MG63 (cell line): ENCODE data around the gene KRTAP6-1. TPM values are rescaled to one million over a fixed set of nuclear protein-coding genes. Genes with fewer than 3 reads are reported as not detected.

Source experiments
- DNase-seq: peaks from one replicate; pipeline ENCODE4 v3.0.0-alpha.2; 2020
- H3K27me3 ChIP-seq: fragments of 250-450 bp; sonication (Bioruptor Pico); 2 replicates; pipeline ENCODE4 v1.5.1; 2020; ENCODE audit warnings: mild to moderate bottlenecking, moderate library complexity
- H3K36me3 ChIP-seq: fragments of 250-450 bp; sonication (Bioruptor Pico); 2 replicates; pipeline ENCODE4 v1.5.1; 2020; ENCODE audit warnings: mild to moderate bottlenecking, moderate library complexity
- H3K4me3 ChIP-seq: fragments of 250-450 bp; sonication (Bioruptor Pico); 2 replicates; pipeline ENCODE4 v1.5.1; 2020; ENCODE audit warnings: mild to moderate bottlenecking, moderate library complexity
- H3K9me3 ChIP-seq: fragments of 250-450 bp; sonication (Bioruptor Pico); 2 replicates; pipeline ENCODE4 v1.5.1; 2020; ENCODE audit warnings: mild to moderate bottlenecking, moderate library complexity
- total RNA-seq: library from RNA; depleted of rRNA; stranded (reverse); fragments of >200 nt; shearing (Covaris generic); gene quantifications from 2 replicates; pipeline ENCODE4 v1.2.3, GENCODE V29; 2014; ENCODE audit warnings: low replicate concordance; rRNA removed

The KRTAP6-1 gene
- total RNA-seq, 1 experiment from 2014 or later, result not detected

- no peak within 1 kb of the TSS for H3K4me3 ChIP-seq
- H3K9me3 ChIP-seq, result no peaks in the 10 kb centered on the region
- no peaks in the 10 kb centered on the region for H3K27me3 ChIP-seq
- H3K36me3 ChIP-seq, result no peaks in the 10 kb centered on the region
- DNase-seq, result no peak
These were observed 21.6 kb downstream of the KRTAP6-1 start, which contains the start of gene KRTAP6-3 for GRCh38 chr21:30592140-30592539. TSS of gene KRTAP6-3 (plus strand) at chr21:30592440. CDS start at chr21:30592446, 6 bp downstream.

GRCh38 chr21:30590297-30590696 lies 23.4 kb downstream of the KRTAP6-1 start, which contains the start of gene KRTAP22-2:
TSS of gene KRTAP22-2 (minus strand) at chr21:30590397.
- H3K9me3 ChIP-seq, result no peaks in the 10 kb centered on the region
- DNase-seq, result no peak
- no peak within 1 kb of the TSS for H3K4me3 ChIP-seq
- H3K27me3 ChIP-seq, result no peaks in the 10 kb centered on the region
- H3K36me3 ChIP-seq, result no peaks in the 10 kb centered on the region

- H3K9me3 ChIP-seq, result no peaks in the 10 kb centered on the region
- H3K4me3 ChIP-seq, result no peak overlapping the region
- H3K27me3 ChIP-seq, result no peaks in the 10 kb centered on the region
- no peak for DNase-seq
- H3K36me3 ChIP-seq, result no peaks in the 10 kb centered on the region
These were observed 30.9 kb downstream of the KRTAP6-1 start for GRCh38 chr21:30582870-30583269.

GRCh38 chr21:30580132-30580531 lies 33.6 kb downstream of the KRTAP6-1 start:
- H3K36me3 ChIP-seq, result no peaks in the 10 kb centered on the region
- no peak overlapping the region for H3K4me3 ChIP-seq
- H3K27me3 ChIP-seq, result no peaks in the 10 kb centered on the region
- H3K9me3 ChIP-seq, result no peaks in the 10 kb centered on the region
- no peak for DNase-seq

GRCh38 chr21:30579346-30579745 lies 34.4 kb downstream of the KRTAP6-1 start:
- no peak for DNase-seq
- H3K27me3 ChIP-seq, result no peaks in the 10 kb centered on the region
- H3K4me3 ChIP-seq, result no peak overlapping the region
- no peaks in the 10 kb centered on the region for H3K9me3 ChIP-seq
- H3K36me3 ChIP-seq, result no peaks in the 10 kb centered on the region

- H3K9me3 ChIP-seq, result no peaks in the 10 kb centered on the region
- DNase-seq, result no peak
These were observed 36.0 kb downstream of the KRTAP6-1 start for GRCh38 chr21:30577766-30578165.

GRCh38 chr21:30567617-30568016 lies 46.1 kb downstream of the KRTAP6-1 start:
- Histone ChIP-seq H3K4me3 (no peak overlapping the region), H3K9me3 (no peaks in the 10 kb centered on the region), H3K27me3 (no peaks in the 10 kb centered on the region), H3K36me3 (no peaks in the 10 kb centered on the region)
- DNase-seq, result no peak

More at GRCh38 chr21:30577766-30578165, 36.0 kb downstream of the KRTAP6-1 start:
- H3K4me3 ChIP-seq, result no peak overlapping the region
- no peaks in the 10 kb centered on the region for H3K36me3 ChIP-seq
- no peaks in the 10 kb centered on the region for H3K27me3 ChIP-seq

GRCh38 chr21:30563630-30564029 lies 50.1 kb downstream of the KRTAP6-1 start:
- Histone ChIP-seq H3K4me3 (no peak overlapping the region), H3K27me3 (no peaks in the 10 kb centered on the region), H3K9me3 (no peaks in the 10 kb centered on the region), H3K36me3 (no peaks in the 10 kb centered on the region)
- no peak for DNase-seq

Other genes with a start within 250 kb of the KRTAP6-1 start
- gene KRTAP13-2, start 241.7 kb downstream of the KRTAP6-1 start, total RNA-seq, result not detected in 2 replicates
- gene KRTAP13-1, start 217.9 kb downstream of the KRTAP6-1 start, total RNA-seq, result not detected in 2 replicates
- gene KRTAP13-3, start 188.0 kb downstream of the KRTAP6-1 start, total RNA-seq, result not detected in 2 replicates
- not detected in 2 replicates for gene KRTAP13-4, start 183.7 kb downstream of the KRTAP6-1 start, total RNA-seq
- gene KRTAP15-1, start 173.7 kb downstream of the KRTAP6-1 start, total RNA-seq, result not detected in 2 replicates
- not detected in 2 replicates for gene KRTAP19-1, start 133.6 kb downstream of the KRTAP6-1 start, total RNA-seq
- not detected in 2 replicates for gene KRTAP19-2, start 126.5 kb downstream of the KRTAP6-1 start, total RNA-seq
- not detected in 2 replicates for gene KRTAP19-3, start 121.9 kb downstream of the KRTAP6-1 start, total RNA-seq
- not detected in 2 replicates for gene KRTAP19-4, start 116.8 kb downstream of the KRTAP6-1 start, total RNA-seq
- gene KRTAP19-5, start 111.8 kb downstream of the KRTAP6-1 start, total RNA-seq, result not detected in 2 replicates
- gene KRTAP19-6, start 72.1 kb downstream of the KRTAP6-1 start, total RNA-seq, result not detected in 2 replicates
- gene KRTAP19-7, start 52.6 kb downstream of the KRTAP6-1 start, total RNA-seq, result not detected in 2 replicates
- not detected in 2 replicates for gene KRTAP22-2, start 23.5 kb downstream of the KRTAP6-1 start, total RNA-seq
- gene KRTAP6-3, start 21.5 kb downstream of the KRTAP6-1 start, total RNA-seq, result not detected in 2 replicates
- gene KRTAP6-2, start 15.0 kb downstream of the KRTAP6-1 start, total RNA-seq, result not detected in 2 replicates
- gene KRTAP22-1, start 12.8 kb downstream of the KRTAP6-1 start, total RNA-seq, result not detected in 2 replicates
- gene KRTAP20-1, start 2.5 kb upstream of the KRTAP6-1 start, total RNA-seq, result not detected in 2 replicates
- not detected in 2 replicates for gene KRTAP20-4, start 6.7 kb upstream of the KRTAP6-1 start, total RNA-seq
- not detected in 2 replicates for gene KRTAP20-2, start 21.3 kb upstream of the KRTAP6-1 start, total RNA-seq
- not detected in 2 replicates for gene KRTAP20-3, start 28.9 kb upstream of the KRTAP6-1 start, total RNA-seq
- gene KRTAP21-3, start 104.8 kb upstream of the KRTAP6-1 start, total RNA-seq, result not detected in 2 replicates
- not detected in 2 replicates for gene KRTAP21-2, start 133.3 kb upstream of the KRTAP6-1 start, total RNA-seq
- gene KRTAP21-1, start 141.5 kb upstream of the KRTAP6-1 start, total RNA-seq, result not detected in 2 replicates
- gene KRTAP8-1, start 199.3 kb upstream of the KRTAP6-1 start, total RNA-seq, result not detected in 2 replicates
- gene KRTAP7-1, start 215.8 kb upstream of the KRTAP6-1 start, total RNA-seq, result not detected in 2 replicates